ENCODE measurements around the gene KCNMB2.

KCNMB2 gene

DNA sequence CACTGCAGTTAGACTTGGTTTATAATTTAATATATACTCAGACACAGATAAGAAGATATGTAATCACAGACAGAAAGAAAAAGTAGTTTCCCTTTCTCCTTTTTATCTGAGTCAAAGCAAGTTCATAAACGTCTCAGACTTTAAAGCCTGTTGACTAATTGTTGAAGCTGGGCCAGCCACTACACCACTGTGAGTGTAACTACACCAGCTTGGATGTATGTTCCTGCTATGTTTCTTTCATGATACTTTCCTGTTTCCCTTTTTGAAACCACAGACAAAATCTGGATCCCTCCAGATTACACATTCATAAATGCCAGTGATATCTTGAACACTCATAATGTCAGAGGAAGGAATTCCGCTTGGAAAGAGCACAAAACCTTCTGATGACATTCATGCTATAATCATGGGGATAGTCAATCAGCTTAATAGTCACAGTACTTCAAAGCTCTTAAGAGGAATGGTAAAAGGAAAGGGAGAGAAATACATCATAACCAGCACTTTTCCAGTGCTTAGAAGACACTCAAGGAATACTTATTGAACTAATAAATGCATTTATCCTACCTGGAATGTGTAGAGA is 32.0 kb downstream of the KCNMB2 start:
- TF ChIP-seq, protein P1, sequence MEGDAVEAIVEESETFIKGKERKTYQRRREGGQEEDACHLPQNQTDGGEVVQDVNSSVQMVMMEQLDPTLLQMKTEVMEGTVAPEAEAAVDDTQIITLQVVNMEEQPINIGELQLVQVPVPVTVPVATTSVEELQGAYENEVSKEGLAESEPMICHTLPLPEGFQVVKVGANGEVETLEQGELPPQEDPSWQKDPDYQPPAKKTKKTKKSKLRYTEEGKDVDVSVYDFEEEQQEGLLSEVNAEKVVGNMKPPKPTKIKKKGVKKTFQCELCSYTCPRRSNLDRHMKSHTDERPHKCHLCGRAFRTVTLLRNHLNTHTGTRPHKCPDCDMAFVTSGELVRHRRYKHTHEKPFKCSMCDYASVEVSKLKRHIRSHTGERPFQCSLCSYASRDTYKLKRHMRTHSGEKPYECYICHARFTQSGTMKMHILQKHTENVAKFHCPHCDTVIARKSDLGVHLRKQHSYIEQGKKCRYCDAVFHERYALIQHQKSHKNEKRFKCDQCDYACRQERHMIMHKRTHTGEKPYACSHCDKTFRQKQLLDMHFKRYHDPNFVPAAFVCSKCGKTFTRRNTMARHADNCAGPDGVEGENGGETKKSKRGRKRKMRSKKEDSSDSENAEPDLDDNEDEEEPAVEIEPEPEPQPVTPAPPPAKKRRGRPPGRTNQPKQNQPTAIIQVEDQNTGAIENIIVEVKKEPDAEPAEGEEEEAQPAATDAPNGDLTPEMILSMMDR (IDR thresholded peaks at IDR 0.05; ENCODE audit: insufficient read depth, low read depth, low read length, missing control alignments): no peak
- no peak for DNase-seq (ENCODE audit: low read depth)

DNA sequence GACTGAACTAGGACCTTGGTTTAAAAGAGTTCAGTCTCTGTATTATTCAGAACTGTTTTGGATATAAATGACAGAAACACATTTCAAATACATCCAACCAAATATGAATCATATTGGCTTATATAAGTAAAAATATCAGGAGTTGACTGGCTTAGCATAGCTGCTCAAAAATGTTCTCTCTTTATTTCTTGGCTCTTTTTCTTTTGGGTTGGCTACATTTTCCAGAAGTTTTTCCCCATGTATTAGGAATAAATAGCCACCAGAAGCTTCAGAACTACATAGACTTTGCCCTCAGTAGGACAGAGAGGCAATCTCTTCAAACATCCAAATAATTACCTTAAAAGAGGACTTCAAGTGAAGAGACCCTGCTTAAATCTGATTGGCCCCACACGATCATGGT is 32.7 kb downstream of the KCNMB2 start:
- TF ChIP-seq, protein P1 (IDR thresholded peaks at IDR 0.05; ENCODE audit: insufficient read depth, low read depth, low read length, missing control alignments): no peak
- no peak for DNase-seq (ENCODE audit: low read depth)

More for the DNA sequence above, 32.0 kb downstream of the KCNMB2 start:
- H3K4me3 ChIP-seq (ENCODE audit: low read length): no peak overlapping the region

DNA sequence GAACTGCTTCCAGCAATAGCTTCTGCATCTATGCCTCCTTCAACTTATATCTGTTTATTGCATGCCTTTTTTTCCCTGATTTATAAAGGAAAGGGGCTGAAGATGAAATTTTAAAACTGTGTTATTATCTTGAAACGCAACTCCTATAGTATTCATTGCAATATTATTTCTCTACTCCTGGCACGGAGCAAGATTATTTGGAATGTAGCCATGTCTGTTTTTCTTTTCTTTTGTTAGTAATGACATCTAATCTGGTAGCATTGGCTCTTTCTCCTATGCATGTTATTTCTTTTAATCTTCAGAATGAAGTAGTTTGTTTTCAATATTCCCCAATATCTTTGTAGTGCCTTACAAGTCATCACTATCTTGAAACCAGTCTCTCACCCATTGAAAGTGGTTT is 33.6 kb downstream of the KCNMB2 start:
- no peak for DNase-seq (ENCODE audit: low read depth)
- TF ChIP-seq, protein P1 (IDR thresholded peaks at IDR 0.05; ENCODE audit: insufficient read depth, low read depth, low read length, missing control alignments): no peak
- no peak overlapping the region for H3K4me3 ChIP-seq (ENCODE audit: low read length)

More for the DNA sequence above, 32.7 kb downstream of the KCNMB2 start:
- no peak overlapping the region for H3K4me3 ChIP-seq (ENCODE audit: low read length)

DNA sequence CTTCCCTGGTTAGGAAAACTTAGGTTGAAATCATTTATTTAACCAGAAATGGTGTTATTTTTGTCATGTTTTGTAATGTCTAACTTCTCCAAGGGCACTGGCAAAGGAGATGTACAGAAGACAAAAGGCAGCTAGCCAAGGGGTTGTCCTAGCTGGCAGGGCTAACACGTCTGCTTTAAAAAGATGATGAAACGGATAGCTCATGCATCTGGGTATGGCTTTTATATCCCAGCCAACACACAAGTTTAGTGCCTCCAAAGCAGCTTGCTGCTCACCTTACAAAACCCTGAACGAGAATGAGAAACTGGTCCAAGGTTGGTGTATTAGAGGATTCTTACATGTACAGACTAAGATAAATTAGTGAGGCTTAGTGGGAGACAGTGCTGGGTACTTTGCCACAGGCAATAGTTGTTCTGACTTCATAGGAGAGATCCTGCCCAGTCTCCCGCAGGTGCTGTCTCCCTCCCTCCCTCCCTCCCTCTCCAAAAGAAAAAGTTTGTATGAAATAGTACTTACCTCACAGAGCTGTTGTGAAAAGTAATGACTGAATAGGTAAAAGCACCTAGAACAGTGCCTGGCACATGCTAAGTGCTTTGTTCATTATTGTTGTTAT is 47.8 kb downstream of the KCNMB2 start:
- H3K4me3 ChIP-seq (ENCODE audit: low read length): no peak overlapping the region
- TF ChIP-seq, protein P1 (IDR thresholded peaks at IDR 0.05; ENCODE audit: insufficient read depth, low read depth, low read length, missing control alignments): no peak
- DNase-seq (ENCODE audit: low read depth): no peak

DNA sequence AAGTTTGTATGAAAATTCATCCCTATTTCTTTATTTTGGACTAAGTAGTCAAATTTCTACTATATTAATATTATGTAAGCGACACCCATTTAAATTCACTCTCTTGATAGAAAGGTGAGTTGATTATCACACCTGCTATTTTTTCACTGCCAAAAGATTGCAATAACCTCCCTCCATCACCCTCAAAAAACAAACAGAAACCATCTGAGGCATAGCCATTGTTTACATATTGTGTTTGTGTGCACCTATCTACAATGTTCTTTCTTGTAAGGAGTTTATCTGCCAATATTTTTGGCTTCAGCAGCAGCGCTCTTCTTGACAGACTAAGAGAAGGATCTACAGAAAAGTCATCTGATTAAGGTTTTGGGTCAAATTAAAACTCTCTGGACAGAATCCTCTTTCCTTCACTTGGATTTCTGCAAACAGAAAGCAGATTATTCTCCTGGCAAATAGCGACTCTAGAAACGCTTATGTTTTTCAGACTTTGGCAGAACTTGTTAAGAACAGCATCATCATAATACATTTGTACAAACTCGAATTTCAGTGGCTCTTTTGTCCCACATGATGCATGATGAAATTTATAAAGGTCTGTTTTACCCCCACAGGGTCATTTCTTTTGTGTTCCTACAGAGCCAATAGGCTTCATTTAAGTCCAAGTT is 48.6 kb downstream of the KCNMB2 start:
- DNase-seq (ENCODE audit: low read depth): no peak
- TF ChIP-seq, protein P1 (IDR thresholded peaks at IDR 0.05; ENCODE audit: insufficient read depth, low read depth, low read length, missing control alignments): no peak
- H3K4me3 ChIP-seq (ENCODE audit: low read length): no peak overlapping the region

DNA sequence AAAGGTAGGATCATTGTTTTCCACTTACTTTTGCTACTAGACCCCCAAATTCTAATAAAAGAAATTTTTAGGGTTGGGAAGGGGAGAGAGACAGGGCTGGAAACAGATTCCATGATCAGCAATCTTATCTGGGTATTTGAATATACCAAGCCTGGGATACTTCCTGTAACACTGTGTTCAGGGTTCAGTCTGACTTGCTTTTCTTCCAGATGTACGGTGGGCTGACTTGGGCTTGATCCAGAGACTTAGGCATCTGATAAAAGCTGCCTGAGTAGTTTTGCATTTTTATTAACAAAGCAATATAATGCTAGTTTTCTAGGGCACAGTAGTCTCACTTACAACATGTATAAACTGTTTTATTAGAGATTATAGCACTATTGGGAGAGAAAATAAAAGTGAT is 49.2 kb downstream of the KCNMB2 start:
- no peak overlapping the region for H3K4me3 ChIP-seq (ENCODE audit: low read length)
- DNase-seq (ENCODE audit: low read depth): no peak
- TF ChIP-seq, protein P1 (IDR thresholded peaks at IDR 0.05; ENCODE audit: insufficient read depth, low read depth, low read length, missing control alignments): no peak

Measured in epithelial cell of esophagus (primary cell).